ENCODE data around the gene APBB1IP.
"Not testable (repeated sequence)": the region's sequence is repeated elsewhere in the genome, so short reads cannot be mapped to it uniquely, and the experiment has no call there.

Gene APBB1IP, protein sequence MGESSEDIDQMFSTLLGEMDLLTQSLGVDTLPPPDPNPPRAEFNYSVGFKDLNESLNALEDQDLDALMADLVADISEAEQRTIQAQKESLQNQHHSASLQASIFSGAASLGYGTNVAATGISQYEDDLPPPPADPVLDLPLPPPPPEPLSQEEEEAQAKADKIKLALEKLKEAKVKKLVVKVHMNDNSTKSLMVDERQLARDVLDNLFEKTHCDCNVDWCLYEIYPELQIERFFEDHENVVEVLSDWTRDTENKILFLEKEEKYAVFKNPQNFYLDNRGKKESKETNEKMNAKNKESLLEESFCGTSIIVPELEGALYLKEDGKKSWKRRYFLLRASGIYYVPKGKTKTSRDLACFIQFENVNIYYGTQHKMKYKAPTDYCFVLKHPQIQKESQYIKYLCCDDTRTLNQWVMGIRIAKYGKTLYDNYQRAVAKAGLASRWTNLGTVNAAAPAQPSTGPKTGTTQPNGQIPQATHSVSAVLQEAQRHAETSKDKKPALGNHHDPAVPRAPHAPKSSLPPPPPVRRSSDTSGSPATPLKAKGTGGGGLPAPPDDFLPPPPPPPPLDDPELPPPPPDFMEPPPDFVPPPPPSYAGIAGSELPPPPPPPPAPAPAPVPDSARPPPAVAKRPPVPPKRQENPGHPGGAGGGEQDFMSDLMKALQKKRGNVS

DNA sequence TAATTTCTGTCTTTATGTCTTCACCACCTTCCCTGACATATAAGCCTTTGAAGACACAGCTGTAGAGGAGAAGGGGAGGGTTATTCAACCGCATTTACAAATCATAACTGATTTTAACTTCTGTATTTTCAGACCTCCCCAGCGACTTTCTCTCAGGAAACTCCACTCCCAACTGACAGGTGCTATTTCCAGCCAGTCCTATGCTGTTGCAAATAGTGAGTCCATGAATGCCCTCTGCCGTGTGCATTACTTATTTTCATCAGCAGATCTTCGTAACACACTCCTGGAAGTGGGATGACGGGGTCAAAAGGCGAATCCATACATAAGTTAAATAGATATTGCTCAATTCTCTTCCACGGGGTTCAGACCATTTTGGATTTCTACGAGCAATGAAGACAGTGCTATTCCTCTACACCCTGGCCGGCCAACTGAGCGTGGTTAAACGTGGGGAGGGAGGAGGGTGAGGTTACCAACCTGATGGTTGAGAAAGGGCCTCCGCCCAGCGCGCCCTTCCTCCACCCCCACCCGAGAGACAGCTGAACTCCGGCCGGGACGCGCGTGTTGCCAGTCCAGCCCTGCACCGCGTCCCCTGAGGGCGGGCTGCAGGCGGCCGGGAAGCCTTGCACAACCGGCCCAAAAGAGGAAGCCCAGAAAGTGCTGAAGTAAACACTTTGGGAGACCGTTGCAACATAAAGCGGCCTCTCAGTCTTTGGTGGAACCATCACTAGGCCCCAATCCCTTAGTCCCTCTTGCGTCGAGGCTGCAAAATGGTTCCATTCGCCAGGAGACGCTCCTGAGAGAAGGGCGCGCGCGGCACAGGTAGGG lies at the start of gene APBB1IP:
APBB1IP (plus strand) TSS at position 705 of the 825 bp plus-strand sequence. CDS start 53,986 bp downstream, outside the sequence.
- peak in 1 of 2 donors; percentile 28 for DNase-seq (ENCODE audit: low read depth in 2 of 2)

DNA sequence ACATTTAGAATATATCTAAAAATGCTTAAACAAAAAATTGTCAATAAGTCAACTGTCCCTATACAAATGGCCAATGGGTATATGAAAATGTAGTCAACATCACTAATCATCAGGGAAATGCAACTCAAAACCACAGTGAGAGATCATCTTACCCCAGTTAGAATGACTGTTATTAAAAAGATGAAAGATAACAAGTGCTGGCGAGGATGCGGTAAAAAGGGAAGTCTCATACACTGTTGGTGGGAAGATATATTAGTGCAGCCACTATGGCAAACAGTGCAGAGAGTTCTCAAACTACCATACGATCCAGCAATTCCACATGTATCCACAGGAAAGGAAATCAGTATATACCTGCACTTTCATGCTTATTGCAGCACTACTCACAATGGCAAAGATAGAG lies 48.6 kb upstream of the APBB1IP start:
- no peak for DNase-seq (ENCODE audit: low read depth in 2 of 2)

DNA sequence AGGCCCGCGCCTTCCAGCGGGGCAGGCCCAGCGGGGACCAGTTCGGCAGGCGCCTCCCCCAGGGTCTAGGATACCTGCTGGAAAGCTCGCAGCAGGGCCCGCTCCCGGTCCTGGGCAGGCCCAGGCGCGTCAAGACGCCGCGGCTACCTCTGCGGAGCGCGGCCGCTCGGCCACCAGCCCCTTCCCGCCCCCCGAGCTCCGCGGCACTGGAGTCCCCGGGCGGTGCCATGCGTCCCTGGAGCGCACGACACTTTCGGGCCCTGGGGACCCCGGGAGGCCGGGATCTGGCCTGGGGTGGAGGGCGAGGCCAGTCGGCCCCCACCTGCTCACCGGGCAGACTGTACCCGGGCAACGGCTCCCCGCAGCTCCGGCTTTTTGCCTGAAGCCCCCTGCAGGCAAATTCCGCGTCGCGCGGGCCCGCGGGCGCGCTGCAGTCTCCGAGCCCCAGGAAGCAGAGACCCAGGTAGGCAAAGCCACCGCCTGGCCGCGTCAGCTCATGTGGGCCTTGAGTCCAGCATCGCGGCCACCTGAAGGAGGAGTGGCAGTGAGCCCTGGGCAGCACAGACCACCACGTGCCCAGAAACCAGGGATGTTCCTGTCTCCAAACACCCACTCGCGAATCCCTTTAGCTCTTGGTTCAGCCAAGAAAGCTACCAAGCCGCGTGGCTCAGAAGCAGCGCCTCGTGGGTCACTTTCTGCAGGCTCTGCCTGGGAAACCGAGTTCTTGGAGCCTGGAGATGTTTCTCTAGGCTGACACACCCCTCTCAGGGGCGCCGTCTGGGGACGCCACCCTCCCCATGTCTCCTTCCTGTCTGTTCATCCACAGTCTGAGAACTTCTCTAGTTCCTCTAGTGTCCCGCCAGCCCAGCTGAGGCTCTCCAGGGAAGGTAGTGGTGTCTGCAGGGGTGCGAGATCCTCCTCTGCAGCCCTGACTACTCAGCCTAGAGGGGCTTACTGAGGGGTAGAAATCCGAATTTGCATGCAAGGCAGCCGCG lies 46.1 kb upstream of the APBB1IP start:
- DNase-seq (ENCODE audit: low read depth in 2 of 2): no peak

DNA sequence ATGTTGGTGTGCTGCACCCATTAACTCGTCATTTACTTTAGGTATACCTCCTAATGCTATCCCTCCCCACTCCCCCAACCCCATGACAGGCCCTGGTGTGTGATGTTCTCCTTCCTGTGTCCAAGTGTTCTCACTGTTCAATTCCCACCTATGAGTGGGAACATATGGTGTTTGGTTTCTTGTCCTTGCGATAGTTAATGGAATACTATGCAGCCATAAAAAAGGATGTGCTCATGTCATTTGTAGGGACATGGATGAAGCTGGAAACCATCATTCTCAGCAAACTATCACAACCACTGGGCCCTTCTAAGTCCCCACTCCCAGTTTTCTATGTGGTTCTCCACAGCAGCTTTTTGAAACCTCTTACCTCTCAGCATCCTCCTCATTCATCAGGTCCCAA lies 39.8 kb upstream of the APBB1IP start:
- not testable (repeated sequence) for DNase-seq (ENCODE audit: low read depth in 2 of 2)

DNA sequence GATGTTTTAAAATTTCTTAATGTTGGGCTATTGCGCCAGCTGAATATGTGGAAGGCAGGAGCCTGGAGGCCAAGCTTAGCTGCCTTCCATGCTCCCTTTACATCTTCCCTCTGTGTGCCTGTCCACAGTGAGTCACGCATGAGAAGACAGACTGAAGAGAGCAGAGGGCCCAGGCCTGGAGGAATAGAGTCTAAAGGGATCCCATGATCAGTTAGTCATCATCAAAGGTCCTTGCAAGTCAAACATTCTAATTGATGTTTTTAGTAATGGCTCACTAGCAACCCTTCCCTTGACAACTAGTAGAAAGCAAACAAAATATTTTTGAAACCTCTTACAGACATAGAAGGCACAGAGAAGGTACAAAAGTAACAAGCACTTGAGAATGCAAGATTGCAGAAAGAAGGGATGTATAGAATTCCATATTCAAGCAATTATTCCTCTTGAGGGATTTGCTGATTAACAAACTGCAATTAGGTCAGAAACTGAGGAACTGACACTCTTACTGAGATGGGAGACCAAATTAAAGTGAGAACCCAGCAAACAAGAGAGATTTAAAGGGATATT lies 30.7 kb upstream of the APBB1IP start:
- no peak for DNase-seq (ENCODE audit: low read depth in 2 of 2)

DNA sequence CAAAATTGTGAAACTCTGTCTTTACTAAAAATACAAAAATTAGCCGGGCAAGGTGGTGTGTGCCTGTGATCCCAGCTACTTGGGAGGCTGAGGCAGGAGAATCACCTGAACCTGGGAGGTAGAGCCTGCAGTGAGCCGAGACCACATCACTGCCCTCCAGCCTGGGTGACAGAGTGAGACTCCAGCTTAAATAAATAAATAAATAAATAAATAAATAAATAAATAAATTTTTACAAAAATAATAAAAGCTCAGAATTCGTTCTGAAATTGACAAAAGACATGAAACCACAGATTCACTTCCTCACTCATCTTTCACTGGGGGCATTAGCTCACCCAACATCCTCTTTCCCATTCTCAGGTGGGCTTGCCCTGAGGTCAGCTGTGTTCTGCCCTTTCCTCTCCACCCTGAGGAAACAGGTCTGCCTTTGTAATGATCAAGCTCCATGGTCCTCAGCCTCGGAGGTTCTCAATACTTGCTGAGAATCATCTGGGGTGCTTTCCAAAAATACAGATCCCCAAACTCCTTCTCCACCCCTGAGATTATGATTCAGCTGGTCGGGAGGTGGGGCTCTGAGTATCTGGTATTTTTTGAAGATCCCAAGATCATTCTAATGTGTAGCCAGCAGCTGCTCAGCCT lies 29.2 kb upstream of the APBB1IP start:
- no peak for DNase-seq (ENCODE audit: low read depth in 2 of 2)

DNA sequence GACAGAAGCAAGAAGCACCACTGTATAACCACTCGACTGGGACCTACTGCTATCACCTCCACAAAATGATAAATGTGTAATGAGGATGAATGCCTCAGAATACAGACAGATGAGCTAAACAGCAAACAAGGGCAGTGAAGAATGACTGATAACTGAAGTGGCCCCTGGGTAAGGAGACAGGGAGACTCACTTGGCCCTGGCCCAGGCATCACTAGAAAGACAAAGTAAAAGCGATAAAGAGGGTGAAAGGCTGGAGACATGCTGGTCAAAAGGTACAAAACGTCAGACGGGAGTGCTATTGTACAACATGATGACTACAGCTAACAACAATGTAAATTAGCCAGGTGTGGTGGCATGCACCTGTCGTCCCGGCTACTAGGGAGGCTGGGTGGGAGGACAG lies 27.8 kb upstream of the APBB1IP start:
- no peak for DNase-seq (ENCODE audit: low read depth in 2 of 2)

DNA sequence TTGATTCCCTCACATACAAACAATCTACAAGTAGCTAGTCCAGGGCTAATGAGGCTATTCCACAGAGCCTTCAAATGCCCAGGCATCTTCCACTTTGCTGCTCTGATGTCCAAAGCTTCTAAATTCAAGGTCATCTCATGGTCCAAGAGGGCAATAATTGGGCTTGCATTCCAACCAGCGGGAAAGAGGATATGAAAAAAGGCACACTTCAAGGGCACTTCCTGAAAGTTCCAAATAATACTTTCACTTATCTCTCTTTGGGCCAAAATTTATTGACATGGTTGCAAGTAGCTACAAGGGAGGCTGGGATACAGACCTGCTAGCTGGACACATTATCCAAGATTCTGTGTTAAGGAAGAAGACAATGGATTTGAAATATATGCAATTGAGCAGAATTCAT lies 25.2 kb upstream of the APBB1IP start:
- DNase-seq (ENCODE audit: low read depth in 2 of 2): no peak

DNA sequence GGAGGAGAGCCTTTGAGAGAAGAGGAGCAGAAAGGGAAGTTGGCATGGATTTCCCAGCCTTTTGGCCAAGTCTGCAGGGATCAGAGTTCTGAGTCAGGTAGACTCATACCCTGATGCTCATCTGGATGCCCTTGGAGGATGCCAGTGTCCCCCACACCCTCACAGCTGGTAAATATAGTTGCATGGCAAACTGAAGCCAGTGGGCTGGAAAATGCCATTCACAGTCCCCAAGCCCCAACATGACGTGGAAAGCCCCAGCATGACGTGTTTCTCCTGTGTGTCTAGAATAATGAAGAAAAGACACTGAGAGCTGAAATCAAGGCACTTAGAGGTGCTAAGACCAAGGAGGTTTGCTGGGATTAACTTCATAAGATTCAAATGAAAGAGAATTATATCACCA lies 24.8 kb upstream of the APBB1IP start:
- no peak for DNase-seq (ENCODE audit: low read depth in 2 of 2)

DNA sequence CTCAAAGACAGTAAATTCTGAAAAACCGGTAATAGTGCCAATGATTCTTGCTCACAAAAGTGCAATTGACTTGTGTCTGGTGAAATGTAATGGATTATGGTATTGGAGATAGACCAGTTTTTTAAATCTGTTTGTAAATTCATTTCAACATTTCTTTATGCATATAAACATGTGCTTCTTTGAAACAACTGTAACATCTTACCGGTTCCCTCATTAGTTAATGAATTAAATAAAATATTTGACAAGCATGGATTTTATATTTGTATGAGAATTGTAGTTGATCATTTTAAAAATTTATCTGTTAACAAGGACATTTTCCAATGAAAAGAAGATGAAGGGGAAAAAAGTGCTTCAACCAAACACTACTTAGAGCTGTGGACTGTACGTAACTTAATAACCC lies 21.0 kb upstream of the APBB1IP start:
- DNase-seq (ENCODE audit: low read depth in 2 of 2): no peak

DNA sequence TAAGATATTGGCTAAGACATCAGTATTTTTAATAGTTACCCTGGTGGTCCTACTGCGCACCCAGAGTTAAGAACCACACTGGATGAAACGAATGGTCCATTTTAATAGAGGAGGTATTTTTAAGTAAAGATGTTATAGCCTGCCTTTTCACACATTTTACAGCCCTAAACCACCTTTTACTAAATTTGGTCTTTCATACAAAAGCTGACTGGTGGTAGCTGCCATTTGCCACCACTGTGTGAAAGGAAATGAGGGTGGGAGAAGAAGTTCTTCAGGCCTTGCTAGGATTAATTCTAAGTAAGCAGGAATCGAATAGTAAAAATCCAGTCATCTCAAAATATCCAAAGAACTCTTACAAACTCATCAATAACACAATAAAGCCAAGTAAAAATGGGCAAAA lies 15.2 kb upstream of the APBB1IP start:
- DNase-seq (ENCODE audit: low read depth in 2 of 2): no peak

DNA sequence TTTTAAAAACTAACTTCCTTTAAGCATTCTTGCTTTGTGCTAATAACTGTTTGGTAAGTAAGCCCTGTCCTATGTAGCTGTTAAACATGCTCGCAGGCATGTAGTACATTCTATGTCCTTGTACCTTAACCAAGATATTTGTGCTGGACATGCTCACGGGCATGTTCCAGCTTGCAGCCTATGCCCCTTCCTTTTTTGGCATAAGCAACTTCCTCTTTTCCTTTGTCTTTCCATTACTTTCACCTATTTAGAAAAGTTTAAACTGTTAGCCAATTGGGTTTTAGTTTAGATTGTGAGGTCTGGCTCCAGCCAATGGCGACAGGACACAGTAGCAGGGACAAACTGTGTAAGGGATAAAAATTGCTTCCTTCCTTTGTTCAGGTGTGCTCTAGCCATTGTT lies 14.4 kb upstream of the APBB1IP start:
- DNase-seq (ENCODE audit: low read depth in 2 of 2): no peak

DNA sequence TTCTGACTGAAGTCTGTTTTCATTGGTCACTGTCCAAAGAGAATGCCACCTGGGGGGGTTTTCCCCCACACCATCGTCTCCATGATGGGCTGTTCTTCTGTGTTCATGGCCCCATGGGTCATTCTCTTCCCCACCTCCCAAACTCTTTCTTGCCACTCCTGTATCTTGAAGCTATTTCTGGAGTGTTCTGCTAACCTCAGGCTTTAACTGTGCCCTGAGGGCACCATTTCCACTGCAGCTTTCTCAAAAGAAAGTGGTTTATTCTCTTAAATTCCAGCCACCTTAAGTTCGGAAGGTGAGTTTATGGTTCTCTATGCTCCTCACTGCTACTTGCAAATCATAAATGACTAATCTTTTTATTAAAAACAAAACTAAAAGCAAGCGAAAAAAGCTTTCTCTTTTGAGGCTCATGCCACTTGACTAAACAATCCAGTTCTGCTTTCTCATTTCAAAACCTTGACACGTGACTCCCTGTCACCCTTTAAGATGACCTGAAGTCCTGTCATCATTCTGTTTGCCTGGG lies 7.4 kb upstream of the APBB1IP start:
- DNase-seq (ENCODE audit: low read depth in 2 of 2): no peak

DNA sequence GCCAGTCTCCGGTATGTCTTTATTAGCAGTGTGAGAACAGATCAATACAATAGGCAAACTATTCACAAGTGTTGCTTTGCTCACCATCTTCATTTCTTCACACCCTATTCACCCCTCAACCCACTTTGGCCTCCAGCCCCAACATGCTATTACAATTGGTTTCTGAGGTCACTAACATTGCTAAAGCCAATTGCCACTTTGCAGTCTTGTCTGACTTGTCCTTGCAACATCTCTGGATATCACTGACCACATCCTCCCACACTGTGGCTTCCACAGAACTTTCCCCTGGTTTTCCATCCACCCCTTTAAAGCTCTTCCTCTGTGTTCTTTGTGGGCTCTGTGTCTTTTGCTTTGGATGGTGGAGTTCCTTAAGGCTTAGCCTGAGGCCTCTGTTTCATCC lies 5.2 kb upstream of the APBB1IP start:
- DNase-seq (ENCODE audit: low read depth in 2 of 2): no peak

DNA sequence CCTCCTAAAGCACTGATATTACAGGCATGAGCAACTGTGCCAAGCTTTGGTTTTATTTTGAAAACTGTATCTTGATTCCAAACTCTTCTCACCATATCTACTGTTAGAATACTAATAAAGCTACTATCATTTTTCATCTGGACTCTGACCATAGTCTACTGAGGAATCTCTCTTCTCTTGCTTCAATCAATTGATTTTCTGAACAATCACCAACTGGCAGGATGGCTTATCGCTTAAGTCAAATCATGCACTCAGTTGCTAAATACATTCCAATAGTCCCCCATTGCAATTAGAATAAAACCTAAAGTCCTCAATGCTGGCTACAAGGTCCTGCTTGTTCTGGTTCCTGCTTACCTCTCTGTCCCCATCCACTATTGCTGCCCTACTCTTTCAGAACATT lies 2.3 kb upstream of the APBB1IP start:
- DNase-seq (ENCODE audit: low read depth in 2 of 2): no peak

DNA sequence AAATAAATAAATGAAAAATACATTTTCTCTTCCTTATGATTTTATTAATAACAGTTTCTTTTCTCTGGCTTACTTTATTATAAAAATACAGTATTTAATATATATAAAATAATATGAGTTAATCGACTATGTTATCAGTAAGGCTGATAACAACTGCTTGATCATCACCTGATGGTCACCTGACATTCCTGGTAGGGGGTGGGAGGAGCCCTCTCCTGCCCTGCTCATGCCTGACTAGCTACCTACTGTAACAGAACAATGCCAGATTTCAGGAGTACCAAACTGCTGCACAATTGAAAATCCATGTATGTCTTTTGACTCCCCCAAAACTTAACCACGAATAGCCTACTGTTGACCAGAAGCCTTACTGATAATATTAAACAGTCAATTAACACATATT lies 1.3 kb upstream of the APBB1IP start:
- no peak for DNase-seq (ENCODE audit: low read depth in 2 of 2)

DNA sequence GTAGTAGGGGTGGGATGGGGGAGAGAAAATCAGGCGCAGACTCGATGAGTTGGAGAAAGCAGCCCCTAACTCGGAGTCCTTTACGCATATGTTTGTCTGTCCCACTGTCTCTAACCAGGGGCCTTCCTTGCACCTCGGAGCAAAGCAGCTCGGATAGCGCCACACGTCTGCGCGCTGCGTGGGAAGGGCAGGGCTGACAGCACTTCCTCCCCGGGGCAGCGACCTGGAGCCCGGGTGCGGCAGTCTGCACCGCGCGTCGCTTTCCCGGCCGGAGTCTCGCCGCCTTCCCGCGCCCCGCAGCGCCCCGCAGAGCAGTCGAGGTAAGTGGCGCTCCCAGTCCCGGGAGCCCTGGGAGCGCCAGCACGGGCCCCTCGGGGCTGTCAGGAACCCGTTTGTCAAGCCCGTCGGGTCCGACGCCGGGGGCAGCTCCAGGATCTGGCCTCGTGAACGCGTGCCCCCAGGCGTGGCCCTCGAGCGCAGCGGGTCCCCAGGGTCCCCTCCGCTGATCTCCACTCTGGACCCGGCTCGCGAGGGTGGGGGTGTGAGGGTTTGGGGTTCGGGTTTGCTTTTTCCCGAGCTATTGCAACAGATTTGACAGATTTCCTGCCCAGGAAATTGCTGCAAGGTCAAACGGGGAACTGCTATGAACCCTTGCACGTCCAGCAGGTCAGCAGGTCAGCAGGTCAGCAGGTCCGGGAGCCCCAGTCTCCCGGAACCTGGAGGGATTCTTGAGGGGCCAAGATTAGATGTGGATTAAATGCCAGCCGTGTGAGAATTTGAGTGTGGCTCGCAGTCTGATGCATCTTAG lies 597 bp downstream of the APBB1IP start:
- DNase-seq (ENCODE audit: low read depth in 2 of 2): peak; percentile 58 to 62

DNA sequence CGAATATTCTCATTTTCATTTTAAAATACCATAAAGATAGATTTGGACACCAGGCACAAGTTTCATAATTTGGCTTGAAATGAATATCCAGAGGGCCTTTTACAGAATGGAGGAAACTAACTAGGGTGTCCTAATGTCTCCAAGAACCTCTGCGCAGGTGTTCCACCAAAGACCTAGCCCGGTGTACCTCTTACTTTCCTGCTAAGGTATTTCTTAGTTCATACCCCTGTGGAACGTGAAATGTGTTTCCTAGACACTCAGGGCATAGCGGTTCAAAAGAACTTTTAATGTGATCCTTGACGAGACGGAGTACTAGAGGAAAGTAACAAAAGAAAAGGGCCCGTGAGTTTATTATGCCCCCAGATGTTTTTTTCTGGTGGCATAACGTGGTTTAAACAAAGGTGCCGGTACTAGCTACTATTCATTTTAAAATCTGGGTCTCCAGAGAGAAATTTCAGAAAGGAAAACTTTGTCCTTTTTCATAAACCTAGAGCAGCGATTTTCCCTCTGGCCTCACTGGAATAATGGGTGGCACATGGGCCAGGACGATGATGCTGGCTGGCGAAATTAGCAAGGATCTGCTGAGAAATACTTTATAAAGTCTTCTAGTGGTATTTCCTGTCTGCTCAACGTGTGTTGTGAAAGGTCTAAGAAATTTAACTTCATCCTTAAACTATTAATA lies 1.4 kb downstream of the APBB1IP start:
- DNase-seq (ENCODE audit: low read depth in 2 of 2): no peak

DNA sequence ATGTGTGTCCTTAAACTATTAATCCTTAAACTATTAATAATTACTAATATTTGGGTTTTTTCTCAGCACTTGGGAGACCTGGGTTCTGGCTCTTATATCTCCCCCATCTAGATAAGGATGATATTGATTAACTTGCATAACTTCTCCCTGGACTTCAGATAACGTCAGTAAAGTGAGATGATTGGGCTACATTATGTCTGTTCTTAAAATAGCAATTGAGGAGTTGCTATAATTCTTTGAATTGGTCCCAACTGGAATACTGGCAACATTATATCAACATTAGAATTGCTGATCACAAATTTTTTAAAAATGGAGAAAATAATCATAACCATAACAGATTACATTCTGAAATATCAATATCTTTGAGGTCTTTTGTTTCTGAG lies 1.9 kb downstream of the APBB1IP start:
- DNase-seq (ENCODE audit: low read depth in 2 of 2): no peak

Measured in stimulated activated CD8-positive, alpha-beta memory T cell treated with anti-CD3 and anti-CD28 coated beads, Interleukin-2, amount 100 ng/mL, for 48 hours (primary cell).